Keratinocyte (primary cell): ENCODE results near the gene IP6K2. TPM values are rescaled to one million over a fixed set of nuclear protein-coding genes. Genes with fewer than 3 reads are reported as not detected.

Source experiments
- DNase-seq: peaks from one replicate; pipeline ENCODE4 v3.0.0-alpha.2; 2011; ENCODE audit warnings: low read depth, missing footprints, low spot score
- FAIRE-seq: peaks from 2 replicates; lab custom pipeline; 2011; peaks lifted over from hg19 to GRCh38; lab: Jason Lieb, UNC
- H2AFZ ChIP-seq: 2 replicates; pipeline ENCODE4 v1.6.0; 2012; ENCODE audit warnings: low read length, control low read depth, inconsistent platforms; ENCODE audit not compliant: control insufficient read depth
- H3K27ac ChIP-seq: 2 replicates; pipeline ENCODE4 v1.5.1; 2011; ENCODE audit warnings: low read length; ENCODE audit not compliant: control insufficient read depth, insufficient read depth
- H3K27me3 ChIP-seq: 3 replicates; pipeline ENCODE4 v1.6.0; 2011; ENCODE audit warnings: low read length; ENCODE audit not compliant: control insufficient read depth, insufficient read depth; ENCODE audit errors: extremely low read depth
- H3K36me3 ChIP-seq, 2 experiments: 2 replicates in 1 of 2; 3 replicates in 1 of 2; pipeline ENCODE4 v1.5.1; 2011; ENCODE audit warnings: low read length in 2 of 2, mild to moderate bottlenecking in 1 of 2; ENCODE audit not compliant: control insufficient read depth in 2 of 2, insufficient read depth in 2 of 2; ENCODE audit errors: extremely low read depth in 1 of 2
- H3K4me1 ChIP-seq: 3 replicates; pipeline ENCODE4 v1.5.1; 2011; ENCODE audit warnings: low read length; ENCODE audit not compliant: control insufficient read depth, insufficient read depth; ENCODE audit errors: extremely low read depth
- H3K4me2 ChIP-seq: 3 replicates; pipeline ENCODE4 v1.6.0; 2011; ENCODE audit warnings: low read depth, low read length; ENCODE audit not compliant: control insufficient read depth, insufficient read depth; ENCODE audit errors: extremely low read depth
- H3K4me3 ChIP-seq, 3 experiments: fragments of 200-600 bp in 1 of 3; sonication (generic) in 1 of 3; 2 replicates in 2 of 3; 3 replicates in 1 of 3; pipeline ENCODE4 v1.5.1; 2011 to 2016; ENCODE audit warnings: low read length in 3 of 3, mild to moderate bottlenecking in 3 of 3, control low read depth in 2 of 3, inconsistent platforms in 1 of 3, low read depth in 1 of 3, mixed read lengths in 1 of 3, mixed run types in 1 of 3, moderate library complexity in 1 of 3; ENCODE audit not compliant: control insufficient read depth in 2 of 3, insufficient read depth in 2 of 3; ENCODE audit errors: extremely low read depth in 1 of 3
- H3K79me2 ChIP-seq: 2 replicates; pipeline ENCODE4 v1.6.0; 2012; ENCODE audit warnings: low read length; ENCODE audit not compliant: control insufficient read depth, insufficient read depth
- H3K9ac ChIP-seq: 3 replicates; pipeline ENCODE4 v1.6.0; 2011; ENCODE audit warnings: low read length; ENCODE audit not compliant: control insufficient read depth, insufficient read depth; ENCODE audit errors: extremely low read depth
- H3K9me1 ChIP-seq: 3 replicates; pipeline ENCODE4 v1.6.0; 2011; ENCODE audit warnings: low read length; ENCODE audit not compliant: control insufficient read depth, insufficient read depth; ENCODE audit errors: extremely low read depth
- H3K9me3 ChIP-seq: 2 replicates; pipeline ENCODE4 v1.5.1; 2012; ENCODE audit warnings: low read depth, low read length; ENCODE audit not compliant: control insufficient read depth
- H4K20me1 ChIP-seq: 3 replicates; pipeline ENCODE4 v1.6.0; 2011; ENCODE audit warnings: low read length; ENCODE audit not compliant: control insufficient read depth, insufficient read depth; ENCODE audit errors: extremely low read depth
- EZH2 ChIP-seq: IDR thresholded peaks from one replicate; pipeline ENCODE4 v1.6.1; 2012; ENCODE audit warnings: inconsistent platforms, mild to moderate bottlenecking, low read length, moderate library complexity
- dilution Hi-C: fragments of 300-500 bp; cut with MboI; formaldehyde crosslinking; loops from one replicate; pipeline ENCODE4 v1.7.0; 2020; ENCODE audit warnings: low sequenced_read_pairs; ENCODE audit not compliant: extremely low pct_ligation_motif_present
- polyA plus RNA-seq, 5 experiments: library from polyadenylated mRNA; depleted of rRNA in 3 of 5; stranded (reverse) in 3 of 5; stranded (forward) in 1 of 5; unstranded in 1 of 5; fragments of >200 nt; gene quantifications; 1 replicate in 1 of 5; 2 replicates in 3 of 5; 3 replicates in 1 of 5; pipeline versions ENCODE4 v1.2.1 to v1.2.3, GENCODE V29; 2011 to 2012; ENCODE audit warnings: missing spikeins in 2 of 5, low read depth in 1 of 5, low replicate concordance in 1 of 5
- TF ChIP-seq, protein P1 (sequence below), 3 experiments: IDR thresholded peaks in 1 of 3; conservative IDR thresholded peaks in 1 of 3; optimal IDR thresholded peaks in 1 of 3; 2 replicates in 2 of 3; 3 replicates in 1 of 3; pipeline versions ENCODE3 to v1.5.1; 2011; ENCODE audit warnings: low read length in 3 of 3, mild to moderate bottlenecking in 3 of 3, moderate library complexity in 2 of 3, control low read depth in 1 of 3, inconsistent platforms in 1 of 3; ENCODE audit not compliant: insufficient read depth in 2 of 3; ENCODE audit errors: extremely low read depth in 1 of 3

IP6K2 gene
- polyA plus RNA-seq, 1 donor (not counting 4 experiments of a cell fraction or from before 2014, with no cell fraction given), result 110 TPM

DNA sequence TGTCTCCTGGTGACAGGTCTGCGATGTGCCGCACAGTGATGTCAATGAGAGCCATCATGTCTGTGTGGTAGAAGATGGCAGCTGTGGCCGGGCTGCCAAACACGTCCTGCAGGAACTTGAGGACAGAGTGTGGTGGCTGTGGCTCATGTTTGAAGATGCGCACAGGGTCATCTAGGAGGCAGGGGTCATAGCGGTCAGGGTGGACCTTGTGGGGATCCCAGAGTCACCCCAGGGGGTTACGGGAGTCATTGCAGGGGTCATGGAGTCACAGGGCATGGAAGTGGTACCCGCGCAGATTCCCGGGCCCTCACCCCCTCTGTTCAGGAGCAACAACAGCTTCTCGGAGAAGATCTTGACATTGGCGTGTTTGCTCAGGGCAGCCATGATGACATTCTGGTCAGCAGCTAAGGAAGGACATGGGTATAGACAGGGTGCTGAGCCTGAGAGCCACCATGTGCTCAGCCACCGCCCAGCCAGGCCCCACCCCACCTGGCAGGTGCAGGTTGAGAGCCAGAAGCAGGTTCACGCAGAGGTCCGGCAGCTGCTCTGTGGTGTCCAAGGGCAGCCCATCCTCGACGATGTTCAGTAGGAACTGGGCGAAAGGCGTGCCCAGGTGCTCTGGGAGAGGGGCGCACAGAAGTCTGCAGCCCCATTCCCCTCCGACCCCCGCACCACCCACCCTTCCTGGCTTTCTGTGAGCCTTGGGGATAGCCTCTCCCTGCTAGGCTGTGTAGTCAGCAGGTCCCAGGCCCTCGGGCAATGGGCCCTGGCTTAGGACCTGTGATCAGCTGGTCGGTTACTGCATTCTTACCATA is 38.2 kb downstream of the IP6K2 start:
- H3K27ac ChIP-seq, result no peak overlapping the region
- no peak overlapping the region for H3K9ac ChIP-seq
- H3K4me2 ChIP-seq, result no peak overlapping the region
- H3K79me2 ChIP-seq, result peaks cover 2% of the 10 kb centered on the region
- no peaks in the 10 kb centered on the region for H3K27me3 ChIP-seq
- DNase-seq, result no peak
- TF ChIP-seq, protein P1, sequence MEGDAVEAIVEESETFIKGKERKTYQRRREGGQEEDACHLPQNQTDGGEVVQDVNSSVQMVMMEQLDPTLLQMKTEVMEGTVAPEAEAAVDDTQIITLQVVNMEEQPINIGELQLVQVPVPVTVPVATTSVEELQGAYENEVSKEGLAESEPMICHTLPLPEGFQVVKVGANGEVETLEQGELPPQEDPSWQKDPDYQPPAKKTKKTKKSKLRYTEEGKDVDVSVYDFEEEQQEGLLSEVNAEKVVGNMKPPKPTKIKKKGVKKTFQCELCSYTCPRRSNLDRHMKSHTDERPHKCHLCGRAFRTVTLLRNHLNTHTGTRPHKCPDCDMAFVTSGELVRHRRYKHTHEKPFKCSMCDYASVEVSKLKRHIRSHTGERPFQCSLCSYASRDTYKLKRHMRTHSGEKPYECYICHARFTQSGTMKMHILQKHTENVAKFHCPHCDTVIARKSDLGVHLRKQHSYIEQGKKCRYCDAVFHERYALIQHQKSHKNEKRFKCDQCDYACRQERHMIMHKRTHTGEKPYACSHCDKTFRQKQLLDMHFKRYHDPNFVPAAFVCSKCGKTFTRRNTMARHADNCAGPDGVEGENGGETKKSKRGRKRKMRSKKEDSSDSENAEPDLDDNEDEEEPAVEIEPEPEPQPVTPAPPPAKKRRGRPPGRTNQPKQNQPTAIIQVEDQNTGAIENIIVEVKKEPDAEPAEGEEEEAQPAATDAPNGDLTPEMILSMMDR (optimal IDR thresholded peaks at IDR 0.05 in 1 of 3, IDR thresholded peaks at IDR 0.05 in 1 of 3, conservative IDR thresholded peaks at IDR 0.05 in 1 of 3; ENCODE audit: extremely low read depth in 1 of 3, insufficient read depth in 2 of 3, low read length in 3 of 3), result no peak
- TF ChIP-seq EZH2, result no peak
- FAIRE-seq, result no peak
- no peak overlapping the region for H3K4me3 ChIP-seq
- peaks cover 14 to 34% of the 10 kb centered on the region in 2 experiments for H3K36me3 ChIP-seq
- H2AFZ ChIP-seq, result no peak overlapping the region
- H3K9me3 ChIP-seq, result no peaks in the 10 kb centered on the region
- dilution Hi-C loops, result no loop called here
- H3K9me1 ChIP-seq, result no peaks in the 10 kb centered on the region
- H4K20me1 ChIP-seq, result no peaks in the 10 kb centered on the region
- peaks cover 8% of the 10 kb centered on the region for H3K4me1 ChIP-seq

DNA sequence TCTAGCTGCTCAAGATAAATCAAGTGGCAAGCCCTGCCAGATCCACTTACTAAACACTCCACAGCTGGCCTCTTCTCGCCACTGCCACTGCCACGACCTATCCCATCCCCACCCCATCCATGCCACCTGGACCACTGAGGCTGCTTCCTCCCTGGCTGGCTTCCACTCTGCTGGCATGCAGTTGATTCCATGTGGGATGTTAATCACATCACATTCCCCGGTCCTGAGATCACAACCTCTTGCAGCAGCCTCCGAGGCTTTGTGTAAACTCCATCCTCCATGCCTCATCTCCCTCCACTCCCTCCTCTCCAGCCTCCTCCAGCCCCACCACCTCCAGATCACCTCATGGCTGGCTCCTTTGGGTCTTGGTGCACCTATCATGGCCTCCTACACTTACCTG is 39.0 kb downstream of the IP6K2 start:
- Histone ChIP-seq H4K20me1 (no peaks in the 10 kb centered on the region), H3K9me1 (no peaks in the 10 kb centered on the region), H3K27me3 (no peaks in the 10 kb centered on the region), H3K9me3 (no peaks in the 10 kb centered on the region), H3K79me2 (no peaks in the 10 kb centered on the region), H3K36me3 (peaks cover 14 to 34% of the 10 kb centered on the region in 2 experiments), H3K4me1 (peaks cover 1% of the 10 kb centered on the region), H3K4me3 (no peak overlapping the region), H2AFZ (no peak overlapping the region), H3K9ac (no peak overlapping the region), H3K4me2 (no peak overlapping the region), H3K27ac (no peak overlapping the region)
- dilution Hi-C loops, result no loop called here
- TF ChIP-seq EZH2, result no peak
- TF ChIP-seq, protein P1 (optimal IDR thresholded peaks at IDR 0.05 in 1 of 3, IDR thresholded peaks at IDR 0.05 in 1 of 3, conservative IDR thresholded peaks at IDR 0.05 in 1 of 3; ENCODE audit: extremely low read depth in 1 of 3, insufficient read depth in 2 of 3, low read length in 3 of 3), result no peak
- FAIRE-seq (no peak), DNase-seq (no peak)
